Activated CD4-positive, alpha-beta T cell treated with anti-CD3 and anti-CD28 coated beads, Interleukin-2, amount 50 U/mL, for 4 hours (primary cell): ENCODE data around the gene SYNJ1.
"Not testable (repeated sequence)": the region's sequence is repeated elsewhere in the genome, so short reads cannot be mapped to it uniquely, and the experiment has no call there.

ENCODE experiments used
- DNase-seq, 2 experiments: peaks; one replicate each; pipeline ENCODE4 v3.0.0-alpha.2; 2020

The SYNJ1 gene

GRCh38 chr21:32693581-32693980 lies 34.2 kb downstream of the SYNJ1 start:
- DNase-seq = no peak

- DNase-seq = no peak
Measured at GRCh38 chr21:32690085-32690484, 37.7 kb downstream of the SYNJ1 start.

- DNase-seq = no peak
Measured at GRCh38 chr21:32687643-32688345, 40.0 kb downstream of the SYNJ1 start.

GRCh38 chr21:32682696-32683474 lies 44.9 kb downstream of the SYNJ1 start:
- no peak for DNase-seq

- no peak for DNase-seq
Measured at GRCh38 chr21:32674731-32675130, 53.1 kb downstream of the SYNJ1 start.

- no peak for DNase-seq
Measured at GRCh38 chr21:32674038-32674437, 53.8 kb downstream of the SYNJ1 start.

GRCh38 chr21:32666258-32666657 lies 61.6 kb downstream of the SYNJ1 start:
- DNase-seq = no peak

GRCh38 chr21:32664095-32664494 lies 63.7 kb downstream of the SYNJ1 start:
- DNase-seq = not testable (repeated sequence)

- DNase-seq = not testable (repeated sequence)
Measured at GRCh38 chr21:32661981-32662380, 65.8 kb downstream of the SYNJ1 start.

GRCh38 chr21:32661026-32661782 lies 66.6 kb downstream of the SYNJ1 start:
- not testable (repeated sequence) for DNase-seq

GRCh38 chr21:32658524-32658923 lies 69.3 kb downstream of the SYNJ1 start:
- no peak for DNase-seq

- peak in 1 of 2 experiments; percentile 5 for DNase-seq
Measured at GRCh38 chr21:32653326-32653901, 74.4 kb downstream of the SYNJ1 start.

- no peak for DNase-seq
Measured at GRCh38 chr21:32648165-32648564, 79.6 kb downstream of the SYNJ1 start.

- no peak for DNase-seq
Measured at GRCh38 chr21:32645261-32646182, 82.3 kb downstream of the SYNJ1 start.

- DNase-seq = no peak
Measured at GRCh38 chr21:32641710-32642698, 85.8 kb downstream of the SYNJ1 start.

GRCh38 chr21:32626621-32627196 lies 101.1 kb downstream of the SYNJ1 start:
- DNase-seq = no peak

GRCh38 chr21:32618218-32618617 lies 109.6 kb downstream of the SYNJ1 start:
- DNase-seq = not testable (repeated sequence)

- no peak for DNase-seq
Measured at GRCh38 chr21:32613436-32614043, 114.3 kb downstream of the SYNJ1 start.

- DNase-seq = no peak
Measured at GRCh38 chr21:32612999-32613337, 114.8 kb downstream of the SYNJ1 start.
